PC-9 (cell line): ENCODE data around the gene ETV7. TPM values are rescaled to one million over a fixed set of nuclear protein-coding genes. Genes with fewer than 3 reads are reported as not detected.

ENCODE experiments used
- BruUV-seq: library from RNA; stranded (reverse); fragments of 400-500 nt; replicated peaks from 2 replicates; lab custom pipeline; 2021; lab: Mats Ljungman, UMichigan
- CTCF ChIA-PET: fragments of 300-600 bp; sonication (Branson Sonifier 250); formaldehyde crosslinking; loops from one replicate; lab custom pipeline; 2022; ENCODE audit warnings: antibody characterized with exemption; lab: Charles Lee
- POLR2A ChIA-PET: fragments of 300-600 bp; sonication (Branson Sonifier 250); formaldehyde crosslinking; loops from one replicate; lab custom pipeline; 2022; ENCODE audit warnings: antibody characterized with exemption; ENCODE audit not compliant: unreplicated experiment; lab: Charles Lee
- DNase-seq, 2 experiments: peaks; one replicate each; pipeline versions ENCODE4 v3.0.0 to v3.0.0-alpha.2; 2015 to 2022; ENCODE audit warnings: mixed read lengths in 1 of 2
- H2AFZ ChIP-seq: fragments of 200-600 bp; sonication (generic); 2 replicates; pipeline ENCODE4 v1.8.1; 2017; ENCODE audit warnings: antibody characterized with exemption
- H3F3A ChIP-seq: fragments of 200-600 bp; sonication (generic); 2 replicates; pipeline ENCODE4 v1.8.1; 2017; ENCODE audit warnings: antibody characterized with exemption, mild to moderate bottlenecking, low read depth; ENCODE audit not compliant: insufficient read depth
- H3K27ac ChIP-seq: fragments of 200-600 bp; sonication (generic); 2 replicates; pipeline ENCODE4 v1.6.1; 2016; ENCODE audit warnings: mixed run types
- H3K27me3 ChIP-seq: fragments of 200-600 bp; sonication (generic); 2 replicates; pipeline ENCODE4 v1.6.1; 2016; ENCODE audit warnings: low read depth, mixed run types; ENCODE audit not compliant: insufficient read depth
- H3K36me3 ChIP-seq: fragments of 200-600 bp; sonication (generic); 2 replicates; pipeline ENCODE4 v1.6.1; 2016; ENCODE audit warnings: low read depth, mixed run types
- H3K4me1 ChIP-seq: fragments of 200-600 bp; sonication (generic); replicated peaks from 2 replicates; pipeline ENCODE4 v1.6.1; 2016; ENCODE audit warnings: mixed run types; ENCODE audit not compliant: insufficient read depth
- H3K4me2 ChIP-seq: fragments of 200-600 bp; sonication (generic); 2 replicates; pipeline ENCODE4 v1.6.1; 2017; ENCODE audit warnings: mixed run types
- H3K4me3 ChIP-seq: fragments of 200-600 bp; sonication (generic); 2 replicates; pipeline ENCODE4 v1.6.1; 2016; ENCODE audit warnings: mixed run types
- H3K79me2 ChIP-seq: fragments of 200-600 bp; sonication (generic); 2 replicates; pipeline ENCODE4 v1.6.1; 2017; ENCODE audit warnings: low read depth, mixed run types
- H3K9me2 ChIP-seq: fragments of 200-600 bp; sonication (generic); 2 replicates; pipeline ENCODE4 v1.8.1; 2017; ENCODE audit warnings: mild to moderate bottlenecking; ENCODE audit not compliant: insufficient read depth
- H3K9me3 ChIP-seq: fragments of 200-600 bp; sonication (generic); 2 replicates; pipeline ENCODE4 v1.8.1; 2016; ENCODE audit warnings: low read depth; ENCODE audit not compliant: insufficient read depth
- H4K20me1 ChIP-seq: fragments of 200-600 bp; sonication (generic); 2 replicates; pipeline ENCODE4 v1.8.1; 2017; ENCODE audit not compliant: insufficient read depth
- EZH2 ChIP-seq: fragments of 200-600 bp; sonication (generic); IDR thresholded peaks from 2 replicates; pipeline ENCODE4 v1.8.0; 2017; ENCODE audit warnings: antibody characterized with exemption, low read depth
- intact Hi-C: fragments of 100-400 bp; cut with micrococcal nuclease; formaldehyde crosslinking; loops from one replicate; pipeline ENCODE4 v1.10.0; 2022; ENCODE audit not compliant: unreplicated experiment
- total RNA-seq: library from RNA; stranded (reverse); gene quantifications from 2 replicates; pipeline ENCODE4 v1.2.3, GENCODE V29; 2021
- TF ChIP-seq, protein P1 (sequence below): fragments of 200-600 bp; sonication (generic); conservative IDR thresholded peaks from 2 replicates; pipeline ENCODE4 v1.6.1; 2017; ENCODE audit warnings: mixed run types, antibody characterized with exemption, mild to moderate bottlenecking, moderate library complexity

ETV7 gene
- total RNA-seq, 1 experiment from 2014 or later, result 0.57 TPM

DNA sequence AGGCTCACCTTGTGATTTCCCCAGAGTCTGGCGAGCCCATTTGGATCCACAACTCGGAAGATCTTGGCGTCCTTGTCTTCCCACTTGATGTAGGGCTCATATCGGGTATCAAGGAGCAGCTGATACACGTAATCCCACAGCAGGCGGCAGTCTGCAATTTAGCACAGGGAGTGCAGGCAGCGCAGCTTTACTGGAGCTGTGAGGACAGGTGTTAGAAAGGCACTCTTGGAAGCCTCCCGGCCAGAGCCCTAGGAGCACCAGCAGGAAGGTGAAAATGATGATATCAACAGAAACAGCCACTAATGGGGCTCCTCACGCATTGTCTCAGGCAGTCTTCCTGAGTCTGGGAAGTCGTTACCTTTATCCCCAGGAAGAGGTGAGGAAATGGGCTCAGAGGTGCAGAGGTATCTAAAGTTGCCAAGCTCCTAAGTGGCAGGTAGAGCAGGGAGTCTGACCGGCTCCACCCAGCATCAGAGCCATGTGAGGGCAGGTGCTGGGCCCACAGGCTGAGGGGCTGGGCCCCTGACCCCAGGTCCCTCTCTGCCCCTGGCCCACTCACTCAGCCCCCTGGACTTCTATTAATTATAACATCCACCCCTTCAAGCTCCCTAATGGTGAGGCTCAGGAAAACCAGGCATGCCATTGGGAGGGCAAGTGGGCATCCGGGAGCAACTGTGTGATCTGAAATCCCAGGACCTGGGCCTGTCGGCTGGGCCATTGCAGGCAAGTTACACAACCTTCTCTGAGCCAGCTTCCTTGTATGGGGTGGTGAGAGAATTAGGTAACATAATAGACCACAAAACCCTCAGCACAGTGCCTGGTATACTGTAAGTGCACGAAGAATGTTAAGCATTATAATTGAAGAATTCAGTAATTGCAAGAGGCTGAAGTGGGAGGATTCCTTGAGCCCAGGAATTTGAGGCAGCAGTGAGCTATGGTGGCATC, 18.3 kb downstream of the ETV7 start:
- Histone ChIP-seq H3F3A (peaks cover 25% of the 10 kb centered on the region), H3K9me2 (no peaks in the 10 kb centered on the region), H3K4me3 (no peak overlapping the region), H3K9me3 (no peaks in the 10 kb centered on the region), H3K27me3 (no peaks in the 10 kb centered on the region), H3K27ac (peak overlapping the region; percentile 39), H3K79me2 (no peaks in the 10 kb centered on the region), H3K4me1 (peaks cover 26% of the 10 kb centered on the region), H3K36me3 (no peaks in the 10 kb centered on the region), H3K4me2 (peak overlapping the region; percentile 20; the same call in 1 of the 2 replicates), H2AFZ (no peak overlapping the region), H4K20me1 (no peaks in the 10 kb centered on the region)
- DNase-seq, result peak in 1 of 2 experiments; percentile 94
- no TSS peak for BruUV-seq
- intact Hi-C loops, result loop anchor here (10.0 kb wide), 1 partner anchor 144 kb away; no protein-coding TSS in a partner anchor
- ChIA-PET CTCF (no interaction called here), POLR2A (interaction anchor here (0.6 kb wide), 1 partner anchor 1246 kb away, joined by 5 read pairs; no protein-coding TSS in a partner anchor)
- TF ChIP-seq EZH2, result no peak
- TF ChIP-seq, protein P1, sequence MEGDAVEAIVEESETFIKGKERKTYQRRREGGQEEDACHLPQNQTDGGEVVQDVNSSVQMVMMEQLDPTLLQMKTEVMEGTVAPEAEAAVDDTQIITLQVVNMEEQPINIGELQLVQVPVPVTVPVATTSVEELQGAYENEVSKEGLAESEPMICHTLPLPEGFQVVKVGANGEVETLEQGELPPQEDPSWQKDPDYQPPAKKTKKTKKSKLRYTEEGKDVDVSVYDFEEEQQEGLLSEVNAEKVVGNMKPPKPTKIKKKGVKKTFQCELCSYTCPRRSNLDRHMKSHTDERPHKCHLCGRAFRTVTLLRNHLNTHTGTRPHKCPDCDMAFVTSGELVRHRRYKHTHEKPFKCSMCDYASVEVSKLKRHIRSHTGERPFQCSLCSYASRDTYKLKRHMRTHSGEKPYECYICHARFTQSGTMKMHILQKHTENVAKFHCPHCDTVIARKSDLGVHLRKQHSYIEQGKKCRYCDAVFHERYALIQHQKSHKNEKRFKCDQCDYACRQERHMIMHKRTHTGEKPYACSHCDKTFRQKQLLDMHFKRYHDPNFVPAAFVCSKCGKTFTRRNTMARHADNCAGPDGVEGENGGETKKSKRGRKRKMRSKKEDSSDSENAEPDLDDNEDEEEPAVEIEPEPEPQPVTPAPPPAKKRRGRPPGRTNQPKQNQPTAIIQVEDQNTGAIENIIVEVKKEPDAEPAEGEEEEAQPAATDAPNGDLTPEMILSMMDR, result no peak

DNA sequence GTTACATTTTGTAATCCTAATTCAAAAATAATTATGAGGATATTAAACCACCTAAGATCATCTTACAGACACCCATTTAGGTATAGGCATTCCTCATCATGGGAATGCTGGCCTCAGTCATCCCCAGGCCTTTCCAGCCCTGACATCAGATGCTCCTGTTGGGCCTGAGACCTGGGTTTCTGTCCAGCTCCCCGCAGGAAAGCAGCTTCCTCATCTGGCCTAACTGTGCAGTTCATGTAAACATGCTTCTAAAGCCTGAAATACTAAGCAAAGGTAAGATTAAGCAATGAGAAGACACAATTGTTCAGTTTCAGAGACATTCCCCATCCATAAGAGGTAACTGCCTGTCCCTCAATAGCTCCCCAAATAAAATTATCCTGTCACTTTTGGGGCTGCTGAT, 19.0 kb downstream of the ETV7 start:
- peaks cover 18% of the 10 kb centered on the region for H3K4me1 ChIP-seq
- intact Hi-C loops, result loop anchor here (10.0 kb wide), 1 partner anchor 144 kb away; no protein-coding TSS in a partner anchor
- no peak overlapping the region for H3K27ac ChIP-seq
- TF ChIP-seq EZH2, result no peak
- TF ChIP-seq, protein P1, result no peak
- BruUV-seq, result no TSS peak
- no peaks in the 10 kb centered on the region for H3K9me2 ChIP-seq
- H3K9me3 ChIP-seq, result no peaks in the 10 kb centered on the region
- no peaks in the 10 kb centered on the region for H3K36me3 ChIP-seq
- H3F3A ChIP-seq, result peaks cover 25% of the 10 kb centered on the region
- no peaks in the 10 kb centered on the region for H3K79me2 ChIP-seq
- H3K27me3 ChIP-seq, result no peaks in the 10 kb centered on the region
- H2AFZ ChIP-seq, result no peak overlapping the region
- no peaks in the 10 kb centered on the region for H4K20me1 ChIP-seq
- no peak for DNase-seq
- CTCF ChIA-PET, result no interaction called here
- H3K4me2 ChIP-seq, result no peak overlapping the region
- POLR2A ChIA-PET, result no interaction called here
- H3K4me3 ChIP-seq, result no peak overlapping the region

DNA sequence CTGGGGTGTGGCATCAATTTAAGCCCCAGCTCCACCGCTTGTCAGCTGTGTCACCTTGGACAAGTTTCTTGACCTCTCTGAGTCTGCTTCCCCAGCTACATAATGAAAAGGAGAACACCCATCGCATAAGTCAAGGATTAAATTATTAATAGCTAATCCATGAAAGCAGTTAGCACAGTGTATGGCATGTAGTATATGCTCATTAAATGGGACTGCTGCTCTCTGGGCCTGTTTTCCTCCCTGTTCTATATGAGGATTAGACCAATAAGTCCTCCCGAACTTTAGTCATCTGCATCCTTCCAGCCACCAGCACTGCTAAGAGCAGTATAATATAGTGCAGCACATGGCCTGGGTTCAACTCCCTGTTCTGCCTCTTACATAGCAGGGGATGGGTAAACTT, 19.7 kb downstream of the ETV7 start:
- Histone ChIP-seq H3K4me2 (no peak overlapping the region), H3K9me2 (no peaks in the 10 kb centered on the region), H3K36me3 (no peaks in the 10 kb centered on the region), H4K20me1 (no peaks in the 10 kb centered on the region), H2AFZ (no peak overlapping the region), H3K27ac (no peak overlapping the region), H3K9me3 (no peaks in the 10 kb centered on the region), H3K27me3 (no peaks in the 10 kb centered on the region), H3K4me1 (peaks cover 18% of the 10 kb centered on the region), H3K79me2 (no peaks in the 10 kb centered on the region), H3K4me3 (no peak overlapping the region), H3F3A (peaks cover 25% of the 10 kb centered on the region)
- ChIA-PET CTCF (no interaction called here), POLR2A (interaction anchor here (0.5 kb wide), 1 partner anchor 49 kb away, joined by 3 read pairs; no protein-coding TSS in a partner anchor)
- TF ChIP-seq EZH2, result no peak
- TF ChIP-seq, protein P1, result no peak
- intact Hi-C loops, result loop anchor here (10.0 kb wide), 1 partner anchor 143 kb away; no protein-coding TSS in a partner anchor
- DNase-seq, result no peak
- BruUV-seq, result no TSS peak
